NCI-H446 (cell line): ENCODE results near the gene SCRN3.
"Not testable (repeated sequence)": the region's sequence is repeated elsewhere in the genome, so short reads cannot be mapped to it uniquely, and the experiment has no call there.

Source experiments
- DNase-seq, 2 experiments: peaks; one replicate each; lab custom pipeline; 2025; lab: John Stamatoyannopoulos, UW

The SCRN3 gene, protein sequence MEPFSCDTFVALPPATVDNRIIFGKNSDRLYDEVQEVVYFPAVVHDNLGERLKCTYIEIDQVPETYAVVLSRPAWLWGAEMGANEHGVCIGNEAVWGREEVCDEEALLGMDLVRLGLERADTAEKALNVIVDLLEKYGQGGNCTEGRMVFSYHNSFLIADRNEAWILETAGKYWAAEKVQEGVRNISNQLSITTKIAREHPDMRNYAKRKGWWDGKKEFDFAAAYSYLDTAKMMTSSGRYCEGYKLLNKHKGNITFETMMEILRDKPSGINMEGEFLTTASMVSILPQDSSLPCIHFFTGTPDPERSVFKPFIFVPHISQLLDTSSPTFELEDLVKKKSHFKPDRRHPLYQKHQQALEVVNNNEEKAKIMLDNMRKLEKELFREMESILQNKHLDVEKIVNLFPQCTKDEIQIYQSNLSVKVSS

DNA sequence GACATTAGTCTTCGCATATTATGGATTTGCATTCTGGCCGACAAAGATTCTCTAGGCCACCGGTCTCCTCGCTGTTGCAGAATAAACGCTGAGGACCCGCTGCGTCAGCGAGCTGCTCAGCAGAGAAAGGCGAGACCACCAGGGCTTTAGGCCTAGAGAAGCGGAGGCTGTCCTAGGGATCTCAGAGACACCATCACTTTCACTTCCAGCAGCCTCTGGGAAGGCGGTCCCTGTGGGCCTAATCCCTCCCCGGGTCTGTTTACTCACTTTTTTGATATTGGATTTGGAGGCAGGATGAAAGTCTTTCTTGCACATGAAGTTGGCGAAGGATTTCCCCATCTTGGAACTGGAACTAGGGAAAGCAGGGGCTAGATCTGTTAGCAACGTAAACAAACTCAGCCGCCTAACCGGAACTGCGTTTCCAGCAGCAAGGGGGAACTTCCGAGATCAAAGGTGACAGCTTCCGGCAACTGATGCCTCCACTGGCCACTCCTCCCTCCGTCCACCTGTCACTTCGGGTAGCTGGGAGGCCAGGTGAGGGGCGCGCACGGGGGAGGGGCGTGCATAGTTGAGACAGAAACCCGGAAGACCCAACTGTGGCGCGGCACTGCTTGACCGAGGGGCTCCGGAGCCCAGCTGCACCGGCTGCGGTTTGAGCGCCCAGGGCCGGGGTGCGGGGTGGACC, at the start of gene SCRN3:
Gene SCRN3, plus strand, starts transcription at position 447 of the 685 bp plus-strand sequence. CDS start 2,554 bp downstream, outside the sequence.
- DNase-seq: peak; percentile 5 to 39

DNA sequence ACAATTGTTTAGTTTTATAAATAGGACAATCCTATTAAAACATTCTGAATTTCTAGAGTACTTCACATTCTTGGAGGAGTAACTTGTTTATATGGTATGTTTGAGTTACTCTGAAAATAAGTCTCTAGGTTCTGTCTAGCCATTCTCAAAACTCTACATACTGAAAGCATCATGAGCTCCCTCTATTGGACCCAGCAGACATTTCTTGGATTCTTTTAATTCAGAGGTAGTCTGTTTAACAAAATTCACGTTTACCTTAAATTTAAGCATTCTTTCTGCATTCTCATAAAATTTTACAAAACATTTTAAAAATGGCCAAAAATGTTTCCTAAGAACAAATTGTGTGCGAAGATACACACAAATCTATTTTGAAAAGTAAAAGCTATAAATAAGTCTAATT, 45.5 kb upstream of the SCRN3 start:
- DNase-seq: no peak

DNA sequence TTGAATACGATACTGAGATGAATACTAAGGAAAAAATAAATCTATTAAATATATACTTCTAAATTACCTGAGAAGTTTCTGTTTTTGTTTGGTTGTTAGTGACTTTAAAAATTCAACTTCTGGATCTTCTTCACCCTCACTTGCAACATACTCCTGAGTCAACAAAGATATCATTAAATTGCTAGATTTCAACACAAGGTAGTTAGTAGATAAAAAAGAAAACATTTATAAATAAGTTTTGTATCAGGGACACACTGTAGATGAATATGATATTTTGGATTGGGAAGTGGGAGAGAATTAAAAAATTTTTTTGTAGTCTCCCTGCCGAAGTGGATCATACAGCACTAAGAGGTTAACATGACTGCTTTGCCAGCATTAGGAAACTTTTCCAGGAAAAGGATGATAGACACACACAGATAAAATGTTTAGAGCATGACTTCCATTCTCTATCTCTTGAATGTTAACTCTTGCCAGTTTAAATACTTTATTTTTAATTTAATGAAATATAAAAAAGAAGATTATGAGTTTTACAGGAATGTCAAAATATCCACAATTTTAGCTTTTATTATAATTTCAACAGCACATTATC, 44.8 kb upstream of the SCRN3 start:
- DNase-seq: no peak

DNA sequence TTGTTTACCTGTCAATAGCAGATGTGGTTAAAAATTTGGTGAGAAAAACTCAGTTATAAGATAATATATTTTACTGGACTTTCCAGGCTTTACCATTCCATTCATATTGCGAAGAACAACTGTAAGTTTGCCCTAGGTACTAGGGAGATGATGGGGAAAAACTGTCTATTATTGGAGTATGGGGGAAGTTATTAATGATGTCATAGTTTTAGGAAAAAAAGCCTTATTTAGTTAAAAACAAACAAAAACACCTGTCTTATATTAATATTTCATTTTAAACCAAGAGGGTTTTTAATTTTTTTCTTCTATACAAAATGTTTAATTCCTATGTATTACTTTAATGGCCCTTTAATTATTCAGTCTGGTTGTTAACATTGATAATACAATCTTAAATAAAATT, 42.5 kb upstream of the SCRN3 start:
- DNase-seq: no peak

DNA sequence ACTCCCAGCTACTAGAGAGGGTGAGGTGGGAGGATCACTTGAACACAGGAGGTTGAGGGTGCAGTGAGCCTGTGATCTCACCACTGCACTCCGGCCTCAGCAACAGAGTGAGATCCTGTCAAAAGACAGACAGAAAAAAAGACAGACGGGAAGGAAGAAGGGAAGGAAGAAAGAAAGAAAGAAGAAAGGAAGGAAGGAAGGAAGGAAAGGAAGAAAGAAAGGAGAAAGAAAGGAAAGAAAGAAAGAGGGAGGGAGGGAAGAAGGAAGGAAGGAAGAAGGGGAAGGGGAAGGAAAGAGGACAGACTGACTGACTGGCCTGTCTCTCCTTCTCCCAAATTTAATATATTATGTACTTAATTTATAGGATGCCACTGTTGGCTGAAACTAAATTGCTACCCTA, 39.2 kb upstream of the SCRN3 start:
- no peak for DNase-seq

DNA sequence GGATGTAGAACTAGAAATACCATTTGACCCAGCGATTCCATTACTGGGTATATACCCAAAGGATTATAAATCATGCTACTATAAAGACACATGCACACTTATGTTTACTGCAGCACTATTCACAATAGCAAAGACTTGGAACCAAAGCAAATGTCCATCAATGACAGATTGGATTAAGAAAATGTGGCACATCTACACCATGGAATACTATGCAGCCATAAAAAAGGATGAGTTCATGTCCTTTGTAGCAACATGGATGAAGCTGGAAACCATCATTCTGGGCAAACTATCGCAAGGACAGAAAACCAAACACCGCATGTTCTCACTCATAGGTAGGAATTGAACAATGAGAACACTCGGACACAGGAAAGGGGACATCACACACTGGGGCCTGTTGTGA, 35.9 kb upstream of the SCRN3 start:
- not testable (repeated sequence) for DNase-seq

DNA sequence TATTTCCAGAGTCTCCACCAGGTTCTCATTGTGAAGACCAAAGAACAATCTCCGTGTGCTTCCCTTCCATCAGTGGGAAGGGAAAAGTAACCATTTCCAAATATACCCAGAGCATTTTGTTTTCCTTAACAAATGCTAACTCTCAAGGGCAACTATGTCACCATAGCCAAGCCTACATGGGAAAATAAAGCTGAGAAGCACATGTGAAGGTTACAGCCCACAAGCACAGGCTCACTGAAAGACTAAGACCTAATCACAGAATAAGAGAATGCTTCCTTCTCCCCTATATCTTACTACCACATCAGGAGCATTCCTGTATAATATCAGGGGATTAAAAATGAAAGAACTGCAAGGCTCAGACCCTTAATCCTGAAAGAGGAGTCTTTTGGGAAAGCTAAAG, 32.6 kb upstream of the SCRN3 start:
- no peak for DNase-seq

DNA sequence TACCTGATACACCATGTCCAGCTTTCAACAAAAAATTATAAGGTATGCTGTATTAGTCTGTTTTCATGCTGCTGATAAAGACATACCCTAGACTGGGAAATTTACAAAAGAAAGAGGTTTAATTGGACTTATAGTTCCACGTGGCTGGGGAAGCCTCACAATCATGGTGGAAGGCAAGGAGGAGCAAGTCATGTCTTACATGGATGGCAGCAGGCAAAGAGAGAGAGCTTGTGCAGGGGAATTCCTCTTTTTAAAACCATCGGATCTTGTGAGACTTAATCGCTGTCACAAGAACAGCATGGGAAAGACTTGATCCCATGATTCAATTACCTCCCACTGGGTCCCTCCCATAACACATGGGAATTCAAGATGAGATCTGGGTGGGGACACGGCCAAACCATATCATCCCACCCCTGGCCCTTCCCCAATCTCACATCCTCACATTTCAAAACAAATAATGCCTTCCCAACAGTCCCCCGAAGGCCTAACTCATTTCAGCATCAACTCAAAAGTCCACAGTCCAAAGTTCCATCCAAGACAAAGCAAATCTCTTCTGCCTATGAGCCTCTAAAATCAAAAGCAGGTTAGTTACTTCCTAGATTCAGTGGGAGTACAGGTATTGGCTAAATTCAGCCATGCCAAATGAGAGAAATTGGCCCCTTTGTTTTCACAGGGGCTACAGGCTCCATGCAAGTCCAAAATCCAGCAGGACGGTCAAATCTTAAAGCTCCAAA, 31.9 kb upstream of the SCRN3 start:
- DNase-seq: not testable (repeated sequence)

DNA sequence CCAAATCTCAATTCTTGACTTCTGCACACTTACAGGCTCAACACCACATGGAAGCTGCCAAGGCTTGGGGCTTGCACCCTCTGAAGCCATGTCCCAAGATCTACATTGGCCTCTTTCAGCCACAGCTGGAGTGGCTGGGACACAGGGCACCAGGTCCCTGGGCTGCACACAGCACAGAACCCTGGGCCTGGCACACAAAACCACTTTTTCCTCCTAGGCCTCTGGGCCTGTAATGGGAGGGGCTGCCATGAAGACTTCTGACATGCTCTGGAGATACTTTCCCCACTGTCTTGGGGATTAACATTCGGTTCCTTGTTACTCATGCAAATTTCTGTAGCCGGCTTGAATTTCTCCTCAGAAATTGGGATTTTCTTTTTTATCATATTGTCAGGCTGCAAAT, 30.9 kb upstream of the SCRN3 start:
- DNase-seq: no peak

DNA sequence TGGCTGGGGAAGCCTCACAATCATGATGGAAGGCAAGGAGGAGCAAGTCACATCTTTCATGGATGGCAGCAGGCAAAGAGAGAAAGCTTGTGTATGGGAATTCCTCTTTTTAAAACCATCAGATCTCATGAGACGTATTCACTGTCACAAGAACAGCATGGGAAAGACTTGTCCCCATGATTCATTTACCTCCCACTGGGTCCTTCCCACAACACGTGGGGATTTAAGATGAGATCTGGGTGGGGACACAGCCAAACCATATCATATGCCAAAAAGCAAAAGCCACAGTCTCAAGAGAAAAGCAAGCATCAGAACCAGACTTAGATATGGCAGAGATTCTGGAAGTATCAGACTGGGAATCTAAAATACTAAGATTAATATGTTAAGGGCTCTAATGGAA, 30.0 kb upstream of the SCRN3 start:
- no peak for DNase-seq

DNA sequence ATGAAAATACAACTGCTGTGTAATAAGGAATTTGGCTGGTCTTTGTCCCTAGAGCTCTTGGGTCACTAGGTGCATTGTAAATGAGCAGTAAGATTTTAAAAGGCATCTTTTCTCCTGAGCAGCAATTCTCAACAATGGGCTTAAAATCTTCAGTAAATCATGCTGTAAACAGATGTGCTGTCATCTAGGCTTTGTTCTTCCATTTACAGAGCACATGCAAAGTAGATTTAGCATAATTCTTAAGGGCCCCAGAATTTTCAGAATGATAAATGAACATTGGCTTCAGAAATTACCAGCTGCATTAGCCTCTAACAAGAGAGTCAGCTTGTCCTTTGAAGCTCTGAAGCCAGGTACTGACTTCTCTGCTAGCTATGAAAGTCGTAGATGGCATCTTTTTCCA, 26.8 kb upstream of the SCRN3 start:
- no peak for DNase-seq

DNA sequence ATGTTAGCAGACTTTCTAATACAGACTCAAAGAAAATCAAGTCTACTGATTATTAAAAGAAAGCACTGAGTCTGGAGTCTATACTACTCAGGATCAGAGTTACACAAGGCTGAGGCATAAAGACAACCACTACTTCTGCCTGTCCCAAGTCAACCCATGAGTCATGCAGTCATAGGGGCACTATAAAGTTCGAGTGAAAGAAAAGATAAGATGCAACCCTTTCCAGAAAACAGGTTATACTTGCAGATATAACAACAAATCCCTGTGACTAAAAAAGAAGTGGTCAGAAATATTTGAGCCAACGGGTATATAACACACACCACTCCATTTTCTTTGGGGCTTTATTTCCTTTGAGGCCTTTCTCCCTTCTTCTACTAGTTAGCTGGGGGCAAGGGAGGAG, 18.6 kb upstream of the SCRN3 start:
- DNase-seq: no peak

DNA sequence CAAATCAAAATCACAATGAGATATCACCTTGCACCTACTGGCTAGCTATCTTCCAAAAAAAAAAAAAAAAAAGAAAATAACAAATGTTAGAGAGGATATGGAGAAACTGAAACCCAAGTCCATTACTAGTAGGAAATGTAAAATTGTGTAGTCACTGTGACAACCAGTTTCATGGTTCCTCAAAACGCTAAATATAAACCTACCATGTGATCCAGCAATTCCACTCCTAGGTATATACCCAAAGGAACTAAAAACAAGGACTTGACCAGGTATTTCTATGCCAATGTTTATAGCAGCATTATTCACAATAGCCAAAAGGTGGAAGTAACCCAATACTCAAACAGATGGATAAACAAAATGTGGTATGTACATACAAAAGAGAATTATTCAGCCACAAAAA, 11.7 kb upstream of the SCRN3 start:
- DNase-seq: no peak

DNA sequence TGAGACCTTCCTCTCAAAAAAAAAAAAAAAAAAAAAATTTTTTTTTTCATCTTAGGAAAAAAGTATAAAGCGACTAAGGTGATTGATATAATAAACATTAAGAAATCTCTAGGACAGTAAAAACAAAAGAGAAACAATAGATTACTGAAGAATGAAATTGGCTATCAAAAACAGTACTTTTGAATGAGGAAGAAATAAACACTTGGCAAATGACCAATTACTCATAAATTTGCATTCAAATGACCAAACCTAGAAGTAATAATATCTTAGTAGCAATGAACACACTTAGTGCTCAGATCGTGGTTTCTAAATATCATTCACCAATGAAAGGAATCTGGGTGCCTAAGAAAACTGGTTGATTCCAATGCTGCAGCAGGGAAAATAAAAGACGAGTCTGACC, 10.3 kb upstream of the SCRN3 start:
- DNase-seq: no peak

DNA sequence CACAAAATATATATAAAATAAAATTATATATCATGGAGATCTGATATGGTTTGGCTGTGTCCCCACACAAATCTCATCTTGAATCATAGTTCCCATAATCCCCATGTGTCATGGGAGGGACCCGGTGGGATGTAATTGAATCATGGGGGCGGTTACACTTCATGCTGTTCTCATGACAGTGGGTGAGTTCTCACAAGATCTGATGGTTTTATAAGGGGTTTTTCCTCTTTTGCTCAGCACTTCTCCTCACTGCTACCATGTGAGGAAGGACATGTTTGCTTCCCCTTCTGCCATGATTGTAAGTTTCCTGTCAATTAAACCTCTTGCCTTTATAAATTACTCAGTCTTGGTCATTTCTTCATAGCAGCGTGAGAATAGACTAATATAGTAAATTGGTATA, 6.8 kb upstream of the SCRN3 start:
- DNase-seq: not testable (repeated sequence)

DNA sequence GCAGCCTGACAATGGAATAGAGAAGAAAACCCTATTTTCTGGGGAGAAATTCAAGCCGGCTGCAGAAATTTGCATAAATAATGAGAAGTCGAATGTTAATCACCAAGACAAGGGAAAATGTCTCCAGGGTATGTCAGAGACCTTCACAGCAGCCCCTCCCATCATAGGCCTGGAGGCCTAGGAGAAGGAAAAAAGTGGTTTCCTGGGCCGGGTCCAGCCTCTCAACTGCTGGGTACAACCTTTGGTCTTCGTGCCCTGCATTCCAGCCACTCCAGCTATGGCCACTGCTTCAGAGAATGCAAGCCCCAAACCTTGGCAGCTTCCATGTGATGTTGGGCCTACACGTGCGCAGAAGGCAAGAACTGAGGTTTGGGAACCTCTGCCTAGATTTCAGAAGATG, 6.0 kb upstream of the SCRN3 start:
- DNase-seq: no peak

DNA sequence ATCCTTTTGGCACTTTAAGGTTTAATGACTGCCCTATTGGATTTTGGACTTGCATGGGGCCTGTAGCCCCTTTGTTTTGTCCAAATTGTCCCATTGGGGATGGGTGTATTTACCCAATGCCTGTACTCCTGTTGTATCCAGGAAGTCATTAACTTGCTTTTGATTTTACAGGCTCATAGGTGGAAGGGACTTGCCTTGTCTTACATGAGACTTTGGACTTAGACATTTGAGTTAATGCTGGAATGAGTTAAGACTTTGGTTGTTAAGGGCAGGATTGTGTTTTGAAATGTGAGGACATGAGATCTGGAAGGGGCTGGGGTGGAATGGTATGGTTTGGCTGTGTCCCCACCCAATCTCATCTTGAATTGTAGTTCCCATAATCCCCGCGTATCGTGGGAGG, 5.2 kb upstream of the SCRN3 start:
- DNase-seq: not testable (repeated sequence)

DNA sequence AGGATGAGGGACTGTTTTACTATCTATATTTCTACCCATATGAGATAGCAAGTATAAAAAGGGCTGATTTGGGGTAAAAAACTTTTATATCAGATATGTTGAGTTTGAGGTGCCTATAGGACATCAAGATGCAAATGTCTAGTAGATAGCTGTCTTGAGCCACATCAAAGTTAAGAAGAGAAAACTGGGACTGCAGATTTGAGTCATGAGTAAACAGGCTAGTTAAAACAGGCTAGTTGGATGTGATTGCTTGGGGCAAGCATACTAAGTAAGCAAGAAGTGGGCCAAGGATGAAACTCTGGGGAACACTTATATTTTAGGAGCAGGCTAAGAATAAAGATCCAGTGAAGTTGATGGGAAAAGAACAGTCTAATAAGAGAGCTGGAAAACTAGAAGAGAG, 2.8 kb upstream of the SCRN3 start:
- DNase-seq: no peak

DNA sequence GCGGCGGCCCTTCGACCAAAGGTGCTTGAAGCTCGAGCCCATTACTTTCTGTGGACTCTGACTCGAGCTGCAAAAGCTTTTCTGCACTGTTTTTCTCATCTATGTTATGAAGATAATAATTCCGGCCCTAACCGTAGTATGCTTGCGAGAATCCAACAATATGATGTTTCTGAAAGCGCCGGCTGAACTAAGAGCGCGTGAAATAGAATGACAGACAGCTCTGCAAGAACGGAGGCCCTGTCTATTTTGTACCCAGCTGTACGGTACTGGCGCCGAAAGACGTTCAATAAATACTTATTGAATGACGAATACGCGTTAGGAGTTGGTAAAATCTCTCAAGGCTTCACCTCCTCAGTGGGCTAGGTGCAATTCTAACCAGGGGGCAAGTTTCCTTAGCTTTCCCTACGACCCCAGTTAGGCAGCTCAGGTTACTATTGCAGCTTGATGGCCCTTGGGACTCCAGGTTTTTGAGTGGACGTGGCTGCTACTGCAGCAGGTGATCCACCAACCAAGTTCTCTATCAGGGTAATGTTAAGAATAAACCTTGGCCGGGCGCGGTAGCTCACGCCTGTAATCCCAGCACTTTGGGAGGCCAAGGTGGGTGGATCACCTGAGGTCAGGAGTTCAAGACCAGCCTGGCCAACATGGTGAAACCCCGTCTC, 570 bp downstream of the SCRN3 start:
- DNase-seq: no peak

DNA sequence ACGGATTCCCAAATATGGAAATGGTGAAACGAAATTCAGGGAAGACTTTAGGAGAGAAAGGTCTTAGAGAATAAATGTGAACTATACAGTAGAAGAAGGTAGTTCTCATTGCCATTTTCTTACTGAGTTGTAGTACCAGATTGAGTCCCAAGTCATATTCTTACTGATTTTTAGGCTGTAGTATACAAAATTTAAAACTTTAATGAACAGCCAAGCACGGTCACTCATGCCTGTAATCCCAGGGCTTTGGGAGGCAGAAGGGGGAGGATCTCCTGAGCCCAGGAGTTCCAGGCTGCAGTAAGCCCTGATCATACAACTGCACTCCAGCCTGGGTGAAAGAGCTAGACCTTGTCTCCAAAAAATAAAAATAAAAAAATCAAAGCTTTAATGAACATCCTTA, 2.2 kb downstream of the SCRN3 start:
- no peak for DNase-seq

DNA sequence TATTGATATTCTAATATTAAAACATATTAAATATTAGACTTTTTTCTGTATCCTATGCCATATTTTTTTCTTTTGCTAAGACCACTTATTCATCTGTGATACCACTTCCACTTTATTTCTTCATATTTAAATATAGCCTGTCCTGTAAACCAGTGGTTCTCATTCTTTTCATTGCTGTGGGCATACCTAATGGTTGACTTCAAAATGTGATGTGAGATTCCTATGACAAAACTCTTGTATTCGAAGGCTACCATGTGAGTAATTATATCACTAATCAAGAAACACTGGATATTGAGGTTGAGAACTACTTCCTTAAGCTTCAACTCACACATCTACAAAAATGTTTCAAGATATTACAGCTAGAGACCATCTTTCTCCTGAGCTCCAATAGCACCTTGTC, 3.6 kb downstream of the SCRN3 start:
- DNase-seq: no peak

DNA sequence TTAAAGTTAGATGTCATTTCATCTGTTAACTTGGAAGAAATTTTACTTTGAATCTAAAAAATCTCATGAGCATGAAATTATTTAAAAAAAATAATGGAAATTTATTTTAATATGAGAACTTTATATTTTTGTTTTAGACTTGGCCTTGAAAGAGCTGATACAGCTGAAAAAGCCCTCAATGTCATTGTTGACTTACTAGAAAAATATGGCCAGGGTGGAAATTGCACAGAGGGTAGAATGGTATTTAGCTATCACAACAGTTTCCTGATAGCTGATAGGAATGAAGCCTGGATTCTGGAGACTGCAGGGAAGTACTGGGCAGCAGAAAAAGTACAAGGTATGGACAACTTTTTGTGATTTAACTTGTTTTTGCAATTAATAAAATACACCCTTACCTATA, 5.3 kb downstream of the SCRN3 start:
- no peak for DNase-seq
